CD4-positive, alpha-beta T cell treated with Interleukin-17A for 1 hour (primary cell): ENCODE results near the gene GRB10.

Source experiments
- DNase-seq: peaks from one replicate; pipeline ENCODE4 v3.0.0-alpha.2; 2020

GRB10 gene

DNA sequence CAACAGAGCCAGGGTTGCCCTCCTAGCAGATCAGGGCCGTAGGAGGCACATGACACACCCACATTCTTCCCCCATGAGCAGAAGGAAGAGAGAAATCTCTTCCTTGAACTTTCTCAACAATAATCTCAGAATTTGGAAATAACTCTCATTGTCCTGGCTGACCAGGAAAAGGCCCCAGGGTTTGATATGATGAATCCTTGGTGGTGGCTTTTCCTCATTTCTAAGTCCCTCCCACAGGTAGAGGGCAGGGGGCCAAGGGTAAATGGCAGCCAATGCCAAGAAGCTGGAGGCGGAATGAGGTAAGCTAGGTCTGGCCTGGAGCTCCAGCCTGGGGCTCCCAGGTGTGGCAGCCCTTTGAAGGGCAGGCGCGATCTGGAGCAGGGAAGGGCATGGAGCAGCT is 67.8 kb downstream of the GRB10 start:
- no peak for DNase-seq

DNA sequence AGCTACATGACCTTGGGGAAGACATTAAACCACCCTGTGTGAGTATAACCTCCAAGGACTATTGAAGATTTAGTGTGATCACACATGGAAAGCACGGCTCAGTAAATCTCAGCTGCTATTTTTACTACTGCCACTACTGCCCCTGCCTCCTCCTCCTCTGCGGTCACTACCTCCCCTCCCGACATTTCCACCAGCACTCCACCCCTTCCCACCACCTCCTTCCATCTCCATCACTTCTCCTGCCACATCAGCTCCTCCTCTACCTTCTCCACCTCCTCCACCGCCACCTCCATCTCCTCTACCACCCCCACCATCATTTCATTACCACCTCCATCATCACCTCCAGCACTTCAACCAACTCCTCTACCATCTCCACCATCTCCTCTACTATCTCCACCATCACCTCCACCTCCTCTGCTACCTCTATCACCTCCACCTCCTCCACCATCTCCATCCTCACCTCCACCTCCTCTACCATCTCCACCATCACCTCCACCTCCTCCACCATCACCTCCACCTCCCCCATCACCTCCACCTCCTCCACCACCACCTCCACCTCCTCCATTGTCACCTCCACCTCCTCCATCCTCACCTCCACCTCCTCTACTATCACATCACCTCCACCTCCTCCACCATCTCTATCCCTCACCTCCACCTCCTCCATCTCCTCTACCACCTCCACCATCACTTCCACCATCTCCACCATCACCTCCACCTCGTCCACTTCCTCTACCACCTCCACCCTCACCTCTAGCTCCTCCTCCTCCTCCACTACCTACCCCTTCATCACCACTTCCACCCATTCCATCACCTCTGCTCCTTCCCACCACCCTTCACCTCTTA is 69.4 kb downstream of the GRB10 start:
- DNase-seq: no peak

DNA sequence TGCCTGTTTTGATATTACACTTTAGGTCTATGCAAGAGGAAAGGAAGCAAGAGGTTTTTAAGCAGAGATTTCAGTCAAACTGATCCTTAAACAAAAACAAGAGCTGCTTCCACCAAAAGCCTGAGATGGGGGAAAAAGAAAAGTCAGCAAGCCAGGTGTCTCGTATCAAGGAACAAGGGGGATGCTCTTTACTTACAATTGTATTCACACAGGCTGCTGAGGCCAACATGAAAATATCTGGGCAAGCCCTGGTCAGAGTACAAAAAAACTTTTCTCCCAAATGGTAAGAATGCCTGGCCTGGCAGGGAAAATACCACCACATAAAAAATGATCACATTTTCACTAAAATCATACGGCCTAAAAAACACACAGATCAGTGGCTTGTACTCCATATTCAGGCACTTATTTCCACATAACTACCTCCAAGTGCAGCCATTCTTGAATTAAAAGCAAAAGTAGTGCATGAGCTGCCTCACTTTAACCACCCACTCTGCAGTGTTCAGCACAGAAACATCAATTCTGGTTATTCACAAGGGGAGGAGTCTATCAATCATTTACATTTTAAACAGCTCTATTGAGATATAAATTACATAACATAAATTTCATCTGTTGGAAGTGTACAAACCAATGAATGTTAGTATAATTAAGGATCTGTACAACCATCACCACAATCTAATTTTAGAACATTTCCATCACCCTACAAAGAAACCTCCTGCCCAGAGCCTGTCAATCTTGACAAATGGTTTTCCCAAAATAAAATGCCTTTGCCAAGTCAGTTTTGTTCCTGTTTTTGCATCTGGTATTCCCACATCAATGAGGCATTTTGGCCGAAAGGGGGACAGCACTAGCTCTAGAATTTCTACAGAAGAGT is 70.2 kb downstream of the GRB10 start:
- no peak for DNase-seq

DNA sequence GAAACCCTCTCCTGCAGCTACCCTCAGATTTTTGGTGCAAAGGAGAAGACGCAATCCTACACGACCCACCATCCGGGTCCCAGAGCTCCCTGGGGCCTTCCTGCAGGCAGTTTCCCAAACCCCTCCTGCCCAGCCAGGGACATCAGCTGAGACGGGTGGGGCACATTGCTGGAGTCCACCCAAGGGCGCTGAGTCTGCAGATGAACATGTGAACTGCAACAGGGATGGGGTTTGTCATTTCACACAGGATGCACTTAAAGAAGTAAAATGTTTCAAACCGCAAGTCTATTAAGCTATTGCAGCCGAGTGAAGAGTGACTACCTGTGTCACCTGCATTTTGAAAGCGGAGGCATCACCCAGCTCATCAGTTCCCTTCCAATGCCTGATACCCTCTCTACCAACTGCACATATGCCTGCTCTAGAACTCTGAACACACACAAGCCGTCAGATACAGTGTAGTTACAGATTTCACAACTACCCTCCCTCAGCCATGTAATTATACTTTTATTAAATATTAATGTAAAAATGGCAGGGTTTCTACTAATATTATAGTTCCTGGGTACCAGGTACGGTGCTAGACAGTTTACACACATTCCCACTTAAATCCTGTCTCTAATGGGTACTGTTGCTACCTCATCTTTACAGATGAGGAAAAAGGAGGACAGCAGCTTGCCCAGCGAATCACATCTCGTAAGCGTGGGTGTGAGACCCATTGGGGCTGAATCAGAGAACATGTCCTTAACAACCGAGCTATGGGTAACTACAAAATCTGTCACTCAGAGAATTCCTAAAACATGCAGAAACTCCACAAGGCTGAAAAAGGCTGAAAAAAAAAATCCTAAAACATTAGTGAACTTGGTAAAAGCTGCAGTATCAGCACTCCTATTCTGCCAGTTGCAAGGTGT is 71.2 kb downstream of the GRB10 start:
- DNase-seq: no peak

DNA sequence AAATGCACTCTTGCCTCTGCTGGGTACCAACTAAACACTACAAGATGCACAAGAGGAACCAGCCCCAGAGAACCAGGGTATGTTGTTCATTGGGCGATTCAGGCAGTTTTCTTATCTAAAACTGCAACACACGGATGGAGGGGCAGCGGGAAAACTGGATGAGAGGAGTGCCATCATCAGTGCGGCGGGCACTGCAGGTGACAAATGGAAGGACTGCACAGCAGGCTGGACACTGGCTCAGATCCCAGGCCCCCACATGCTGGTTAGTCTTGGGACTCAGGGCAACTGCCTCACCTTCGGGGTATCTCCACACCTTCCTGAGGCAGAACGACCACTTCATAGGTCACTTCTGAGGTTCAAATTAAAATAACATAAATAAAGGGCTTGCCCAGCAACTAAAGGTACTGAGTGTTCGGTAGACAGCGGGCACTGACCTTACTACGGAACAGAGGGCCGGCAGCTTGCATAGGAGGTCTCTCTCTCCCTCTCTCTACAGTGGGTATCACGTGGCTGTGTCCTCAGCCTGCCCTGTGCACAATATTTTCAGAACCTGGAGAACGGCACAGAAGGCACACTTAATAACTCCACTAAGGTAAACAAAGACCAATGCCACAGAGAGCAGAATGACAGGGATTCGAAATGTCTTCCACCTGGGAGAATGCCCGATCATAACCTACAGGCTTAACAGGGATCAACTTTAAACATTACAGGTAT is 72.1 kb downstream of the GRB10 start:
- DNase-seq: no peak

DNA sequence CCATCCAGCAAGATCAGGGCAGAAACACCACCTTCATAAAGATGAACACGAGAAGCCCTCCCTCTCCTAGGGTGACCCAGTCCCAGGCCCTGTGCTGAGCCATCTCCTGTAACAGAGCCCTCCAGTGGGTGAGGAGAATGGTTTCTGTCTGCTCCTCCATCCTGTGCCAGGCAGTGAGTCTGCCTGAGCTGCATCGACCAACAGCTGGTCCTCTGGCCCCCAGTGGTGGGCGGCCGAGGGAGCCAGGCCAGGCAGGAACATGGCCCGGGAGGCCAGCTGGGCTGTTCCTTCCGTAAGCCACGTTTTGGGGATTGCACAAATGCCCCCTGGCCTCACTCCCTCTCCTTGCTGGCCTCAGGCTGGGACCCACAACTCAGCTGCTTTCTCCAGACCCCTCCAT is 73.5 kb downstream of the GRB10 start:
- DNase-seq: no peak

DNA sequence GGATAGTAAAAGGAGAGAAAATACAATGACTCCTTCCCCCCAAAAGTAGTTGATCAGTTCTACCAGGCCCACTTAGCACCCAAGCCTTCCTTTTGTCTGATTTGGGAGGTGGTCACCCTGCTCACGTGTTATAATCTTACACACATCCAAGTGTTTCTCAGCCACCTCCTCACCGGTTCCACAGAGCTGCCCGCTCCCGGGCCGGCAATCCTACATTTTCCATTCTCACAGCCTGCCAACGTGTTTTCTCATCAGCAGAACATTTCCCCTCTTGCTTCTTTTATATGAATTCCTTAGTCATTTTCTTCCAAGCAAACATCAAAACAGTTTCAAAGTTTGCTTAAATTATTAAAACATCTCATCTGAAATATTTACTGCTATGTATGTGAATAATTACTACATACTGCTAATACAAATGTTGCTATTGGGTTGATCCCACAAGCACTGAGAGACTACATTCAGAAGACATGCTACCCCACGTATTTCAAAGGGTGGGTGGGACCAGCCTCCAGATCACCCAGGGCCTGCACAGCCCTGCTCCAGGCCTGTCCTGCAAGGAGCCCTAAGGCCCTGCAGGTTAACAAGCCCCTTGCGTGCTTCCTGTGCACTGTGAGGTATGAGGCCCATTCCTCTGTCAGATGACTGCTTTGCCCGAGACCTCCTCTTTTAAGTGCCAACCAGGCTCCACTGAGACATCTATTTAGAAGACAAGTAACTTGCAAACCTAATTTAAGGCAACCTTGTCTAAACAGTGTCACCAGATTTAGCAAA is 75.3 kb downstream of the GRB10 start:
- no peak for DNase-seq

DNA sequence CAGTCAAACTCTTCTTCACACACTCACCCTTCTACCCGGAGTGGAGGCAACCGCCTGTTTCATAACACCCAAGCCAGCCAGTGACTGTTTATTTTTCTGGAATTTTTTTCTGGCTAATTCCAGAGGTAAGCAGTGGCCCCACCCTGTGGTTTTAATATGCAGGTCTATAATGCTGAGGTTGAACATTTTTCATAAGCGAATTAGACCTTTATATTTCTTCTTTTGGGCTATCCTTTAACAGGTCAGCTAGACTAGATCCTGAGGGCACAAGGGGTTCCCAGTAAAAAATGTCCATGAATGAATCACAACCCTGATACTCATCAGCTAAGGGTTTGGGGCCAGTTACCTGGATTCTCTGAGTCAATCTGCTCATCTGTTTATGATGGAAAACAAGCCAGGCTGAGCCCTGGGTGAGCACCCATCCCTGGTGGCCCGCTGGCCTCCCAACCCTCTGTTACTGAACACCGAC is 76.2 kb downstream of the GRB10 start:
- DNase-seq: no peak

DNA sequence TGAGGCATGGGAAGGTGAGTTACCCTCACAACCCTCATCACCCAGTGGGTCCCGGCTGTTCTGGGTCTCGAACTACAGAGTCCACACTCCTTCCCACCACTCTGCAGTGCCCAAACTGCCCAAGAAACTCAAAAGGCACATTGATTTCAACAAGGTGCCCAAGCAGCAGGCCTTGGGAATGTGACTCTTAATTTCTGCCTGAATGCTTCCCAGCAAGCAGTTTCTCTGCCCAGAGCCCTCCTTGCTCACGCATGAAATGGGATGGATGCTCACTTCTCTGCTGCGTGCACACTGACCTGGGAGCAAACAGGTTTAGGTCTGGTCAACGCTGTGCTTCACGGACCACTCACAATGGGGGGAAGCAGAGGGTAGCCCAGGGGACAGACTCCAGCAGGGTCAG is 77.9 kb downstream of the GRB10 start:
- no peak for DNase-seq

DNA sequence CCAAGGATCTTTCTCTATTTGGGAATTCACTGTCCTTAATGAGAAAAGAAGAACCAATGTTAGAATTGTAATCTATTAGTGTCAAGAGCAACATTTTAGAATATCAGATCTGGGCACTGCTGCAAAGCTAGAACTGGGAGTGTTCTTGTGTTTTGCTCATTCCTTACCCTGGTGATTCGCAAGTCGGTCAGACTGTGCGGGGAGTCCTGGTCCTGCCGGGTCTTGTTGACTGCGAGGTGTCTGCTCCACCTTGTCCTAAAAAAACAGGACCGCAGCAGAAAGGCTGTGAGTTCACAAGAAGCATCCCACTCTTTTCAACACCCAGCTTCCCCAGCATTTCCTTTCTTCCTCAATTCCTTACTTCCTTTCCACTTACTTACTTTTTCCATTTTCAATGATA is 79.0 kb downstream of the GRB10 start:
- no peak for DNase-seq

DNA sequence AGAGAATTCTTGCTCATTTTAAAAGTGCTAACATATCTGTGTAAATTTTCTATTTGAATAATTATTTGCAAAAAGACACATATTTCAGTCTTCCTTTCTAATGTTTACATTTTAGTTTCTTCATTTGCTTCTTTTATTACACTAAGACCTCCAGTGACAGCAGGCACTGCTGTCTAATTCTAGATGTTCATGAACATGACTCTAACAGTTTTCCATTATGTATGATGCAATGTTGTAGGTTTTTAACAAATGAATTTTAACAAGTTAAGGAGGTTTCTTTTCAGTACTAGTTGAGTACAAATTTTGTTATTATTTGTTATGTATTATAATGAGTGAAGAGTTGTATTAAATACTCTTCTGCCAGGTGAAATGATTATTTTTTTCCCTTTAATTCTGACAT is 83.6 kb downstream of the GRB10 start:
- DNase-seq: no peak

DNA sequence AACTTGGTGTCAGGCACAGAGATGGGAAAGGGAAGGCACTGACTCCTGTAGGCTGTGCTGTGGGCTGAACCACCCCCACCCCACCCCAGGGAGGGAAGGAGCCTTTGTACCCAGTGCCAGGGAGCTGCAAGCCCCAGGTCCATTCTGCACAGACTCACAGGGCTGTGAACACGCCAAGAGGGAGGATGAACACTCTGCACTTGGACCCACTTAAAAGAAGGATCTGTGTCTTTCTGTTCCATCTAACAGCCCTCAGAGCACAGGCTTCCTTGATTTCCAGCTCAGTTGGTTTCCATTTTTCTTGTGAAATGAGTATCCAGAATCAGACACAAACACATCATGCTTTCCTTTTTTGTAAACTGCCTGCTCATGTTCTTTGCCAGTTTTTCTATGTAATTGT is 84.9 kb downstream of the GRB10 start:
- no peak for DNase-seq

DNA sequence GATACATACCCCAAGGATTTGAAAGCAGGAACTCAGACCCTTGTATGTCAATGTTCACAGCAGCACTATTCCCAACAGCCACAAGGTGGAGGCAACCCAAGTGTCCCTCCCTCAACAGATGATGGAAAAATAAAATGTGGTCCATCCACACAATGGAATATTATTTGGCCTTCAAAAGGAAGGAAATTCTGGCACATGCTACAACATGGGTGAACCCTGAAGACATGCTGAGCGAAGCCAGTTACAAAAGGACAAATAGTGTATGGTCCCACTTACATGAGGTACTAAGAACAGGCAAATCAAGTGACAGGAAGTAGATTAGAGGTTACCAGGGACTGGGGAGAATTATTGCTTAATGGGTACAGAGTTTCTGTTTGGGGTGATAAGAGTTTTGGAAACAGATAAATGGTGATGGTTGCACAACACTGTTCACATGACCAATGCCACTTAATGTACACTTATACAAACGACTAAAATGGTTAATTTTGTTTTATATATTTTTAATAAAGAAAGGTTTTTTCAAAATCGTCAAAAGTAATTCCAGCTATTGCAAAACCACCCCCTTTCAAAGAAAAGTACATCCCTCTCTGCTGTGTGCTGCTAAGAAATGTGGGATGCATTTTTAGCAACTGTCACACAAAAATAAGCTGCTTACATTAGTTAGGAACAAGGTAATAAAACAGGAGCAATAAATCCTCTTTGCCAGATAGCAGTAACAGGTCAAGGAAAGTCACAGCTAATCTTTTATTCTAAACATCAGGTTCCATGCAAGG is 85.7 kb downstream of the GRB10 start:
- DNase-seq: peak; percentile 28

DNA sequence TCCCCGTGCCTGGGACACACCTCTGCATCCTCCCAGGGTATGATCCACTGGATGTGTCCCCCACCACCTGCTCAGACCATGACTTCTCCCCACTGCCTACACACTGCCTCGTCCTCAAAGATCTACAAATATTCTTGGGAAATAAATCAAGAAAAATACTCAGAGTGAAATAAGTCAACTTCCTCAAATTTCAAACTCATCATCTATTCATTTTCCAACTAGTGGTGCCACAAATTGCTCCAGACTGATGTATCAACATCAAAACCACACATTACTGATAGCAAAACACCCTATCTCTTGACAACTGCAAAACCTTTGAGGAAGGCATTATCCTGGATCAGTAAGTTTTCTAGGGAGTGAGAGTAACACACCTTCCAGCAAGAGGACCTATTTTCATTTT is 87.7 kb downstream of the GRB10 start:
- DNase-seq: no peak

DNA sequence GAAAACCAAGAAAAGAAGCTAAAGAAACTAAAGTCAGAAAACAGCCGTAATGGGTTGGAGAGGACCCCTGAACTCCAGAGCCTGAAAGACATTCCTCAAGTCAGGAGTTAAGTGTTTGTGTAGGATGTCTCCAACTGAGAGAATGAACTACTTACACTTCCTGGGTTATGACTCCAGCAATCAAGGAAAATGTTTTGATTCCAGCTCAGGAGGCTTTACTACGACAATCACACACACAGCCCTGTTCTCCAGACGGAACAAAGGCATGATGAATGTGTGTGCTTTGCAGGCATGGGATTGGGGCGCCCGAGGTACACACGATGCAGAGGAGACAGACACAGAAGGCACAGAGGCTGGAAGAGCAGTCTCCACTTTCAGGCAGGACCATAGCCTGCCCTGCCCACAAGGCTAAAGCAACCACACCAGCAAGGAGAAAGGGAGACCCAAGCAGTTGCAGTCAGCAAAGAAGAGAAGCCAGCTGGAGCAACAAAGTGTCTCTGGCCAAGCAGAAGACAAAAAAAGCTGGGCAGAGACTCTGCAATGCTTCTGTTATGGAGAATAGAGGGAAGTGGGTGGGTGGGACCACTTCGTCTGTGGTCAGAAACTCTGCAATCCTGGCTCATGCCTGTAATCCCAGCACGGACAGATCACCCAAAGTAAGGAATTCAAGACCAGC is 89.1 kb downstream of the GRB10 start:
- no peak for DNase-seq

DNA sequence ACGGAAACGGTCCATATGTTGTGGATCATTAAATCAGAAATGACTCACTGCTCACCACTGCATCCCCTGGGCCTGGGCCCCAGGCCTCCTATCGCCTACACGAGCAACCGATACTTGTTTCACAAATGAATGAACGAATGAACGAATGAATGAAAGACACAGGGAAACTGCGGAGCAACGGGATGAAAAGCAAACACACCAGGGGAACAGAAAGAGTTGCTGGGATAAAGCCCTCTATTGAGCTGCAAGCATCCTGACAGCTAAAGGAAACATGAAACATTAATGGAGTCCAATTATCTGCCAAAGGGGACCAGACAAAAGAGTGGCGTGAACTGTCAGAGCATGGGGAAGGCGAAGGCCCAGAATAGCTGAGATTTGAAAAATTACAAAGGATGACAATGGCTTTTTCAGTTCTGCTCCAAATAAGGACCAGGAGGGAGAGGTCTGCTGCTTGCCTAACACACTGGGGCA is 92.1 kb downstream of the GRB10 start:
- no peak for DNase-seq

DNA sequence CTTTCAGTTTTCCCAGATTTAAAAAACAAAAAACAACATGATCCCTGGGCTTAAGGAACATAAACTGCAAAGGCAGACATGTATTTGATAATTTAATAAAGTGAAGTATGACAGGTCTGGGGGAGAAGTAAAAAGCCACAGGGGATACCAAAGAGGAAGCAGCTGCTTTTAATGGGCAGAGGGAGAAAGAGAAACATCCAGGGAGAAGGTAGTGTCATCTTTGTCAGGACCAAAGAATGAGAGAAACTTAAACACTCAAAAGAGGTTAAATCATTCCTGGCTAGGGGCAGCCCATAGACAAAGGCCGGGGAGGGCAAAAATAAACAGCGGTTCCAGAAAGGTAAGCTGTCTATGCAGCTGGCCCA is 94.5 kb downstream of the GRB10 start:
- no peak for DNase-seq

DNA sequence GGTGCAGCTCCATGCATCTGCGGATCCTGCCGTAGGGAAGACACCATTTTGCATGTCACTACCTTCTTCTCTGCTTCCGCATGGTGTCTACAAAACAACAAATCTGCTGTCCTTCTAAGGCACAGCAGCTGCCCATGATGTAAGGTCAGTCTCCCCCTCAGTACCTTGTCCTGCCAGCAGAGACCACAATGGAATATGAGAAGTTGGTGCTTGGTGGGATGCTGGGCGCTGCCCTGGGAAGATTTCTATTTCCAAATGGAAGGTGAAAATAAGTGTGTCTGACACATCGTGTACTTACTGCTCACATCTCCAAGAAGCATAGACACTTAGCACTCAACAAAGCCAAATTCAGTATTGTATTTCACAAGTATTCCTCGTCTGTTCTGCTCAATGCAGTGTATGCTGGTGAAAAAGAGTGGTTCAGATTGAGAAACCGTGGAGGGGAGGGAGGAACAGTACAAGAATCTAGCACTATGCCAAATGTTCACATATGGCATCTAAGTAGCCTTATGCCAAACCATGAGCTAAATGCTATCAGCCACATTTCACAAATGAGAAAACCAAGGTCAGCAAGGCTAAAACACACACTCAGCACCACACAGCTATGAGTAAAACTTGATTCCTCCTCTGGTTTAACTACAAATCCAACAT is 95.0 kb downstream of the GRB10 start:
- DNase-seq: no peak

DNA sequence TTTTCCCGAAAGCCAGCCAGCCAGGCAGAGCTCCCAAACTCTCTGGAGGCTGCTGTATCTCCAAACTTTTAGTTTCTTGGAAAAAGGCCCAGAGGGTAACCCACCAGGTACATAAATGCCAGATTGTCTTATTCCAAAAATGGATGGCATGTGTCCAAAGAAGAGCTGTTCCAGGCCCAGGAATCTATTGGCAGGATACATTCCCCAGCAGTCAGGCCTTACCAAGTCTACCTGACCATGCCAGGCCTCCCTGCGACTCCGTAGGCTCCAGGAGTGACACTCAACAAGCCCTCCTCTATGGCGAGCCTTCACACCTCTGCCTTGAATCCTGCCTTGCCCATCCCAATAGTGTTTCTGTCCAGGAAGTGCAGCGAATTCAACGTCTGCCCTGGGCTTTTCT is 95.6 kb downstream of the GRB10 start:
- DNase-seq: no peak
